ENCODE measurements around the gene TMEM132C.

GRCh38 chr12:128682548-128683275, 415.7 kb downstream of the TMEM132C start:
- TF ChIP-seq, protein P1, sequence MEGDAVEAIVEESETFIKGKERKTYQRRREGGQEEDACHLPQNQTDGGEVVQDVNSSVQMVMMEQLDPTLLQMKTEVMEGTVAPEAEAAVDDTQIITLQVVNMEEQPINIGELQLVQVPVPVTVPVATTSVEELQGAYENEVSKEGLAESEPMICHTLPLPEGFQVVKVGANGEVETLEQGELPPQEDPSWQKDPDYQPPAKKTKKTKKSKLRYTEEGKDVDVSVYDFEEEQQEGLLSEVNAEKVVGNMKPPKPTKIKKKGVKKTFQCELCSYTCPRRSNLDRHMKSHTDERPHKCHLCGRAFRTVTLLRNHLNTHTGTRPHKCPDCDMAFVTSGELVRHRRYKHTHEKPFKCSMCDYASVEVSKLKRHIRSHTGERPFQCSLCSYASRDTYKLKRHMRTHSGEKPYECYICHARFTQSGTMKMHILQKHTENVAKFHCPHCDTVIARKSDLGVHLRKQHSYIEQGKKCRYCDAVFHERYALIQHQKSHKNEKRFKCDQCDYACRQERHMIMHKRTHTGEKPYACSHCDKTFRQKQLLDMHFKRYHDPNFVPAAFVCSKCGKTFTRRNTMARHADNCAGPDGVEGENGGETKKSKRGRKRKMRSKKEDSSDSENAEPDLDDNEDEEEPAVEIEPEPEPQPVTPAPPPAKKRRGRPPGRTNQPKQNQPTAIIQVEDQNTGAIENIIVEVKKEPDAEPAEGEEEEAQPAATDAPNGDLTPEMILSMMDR (IDR thresholded peaks at IDR 0.05) = no peak
- no peak for TF ChIP-seq POLR2AphosphoS5 (IDR thresholded peaks at IDR 0.05)
